Fibroblast of peridontal ligament (primary cell): Measurements from ENCODE around the gene ZNF655.
A peak's percentile ranks its signal among the peaks of the same experiment; 100 is the strongest.
"Not testable (repeated sequence)": the region's sequence is repeated elsewhere in the genome, so short reads cannot be mapped to it uniquely, and the experiment has no call there.

ENCODE experiments used
- DNase-seq: peaks from one replicate; pipeline ENCODE4 v3.0.0-alpha.2; 2010; ENCODE audit errors: extremely low read depth

The ZNF655 gene, protein sequence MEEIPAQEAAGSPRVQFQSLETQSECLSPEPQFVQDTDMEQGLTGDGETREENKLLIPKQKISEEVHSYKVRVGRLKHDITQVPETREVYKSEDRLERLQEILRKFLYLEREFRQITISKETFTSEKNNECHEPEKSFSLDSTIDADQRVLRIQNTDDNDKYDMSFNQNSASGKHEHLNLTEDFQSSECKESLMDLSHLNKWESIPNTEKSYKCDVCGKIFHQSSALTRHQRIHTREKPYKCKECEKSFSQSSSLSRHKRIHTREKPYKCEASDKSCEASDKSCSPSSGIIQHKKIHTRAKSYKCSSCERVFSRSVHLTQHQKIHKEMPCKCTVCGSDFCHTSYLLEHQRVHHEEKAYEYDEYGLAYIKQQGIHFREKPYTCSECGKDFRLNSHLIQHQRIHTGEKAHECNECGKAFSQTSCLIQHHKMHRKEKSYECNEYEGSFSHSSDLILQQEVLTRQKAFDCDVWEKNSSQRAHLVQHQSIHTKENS

DNA sequence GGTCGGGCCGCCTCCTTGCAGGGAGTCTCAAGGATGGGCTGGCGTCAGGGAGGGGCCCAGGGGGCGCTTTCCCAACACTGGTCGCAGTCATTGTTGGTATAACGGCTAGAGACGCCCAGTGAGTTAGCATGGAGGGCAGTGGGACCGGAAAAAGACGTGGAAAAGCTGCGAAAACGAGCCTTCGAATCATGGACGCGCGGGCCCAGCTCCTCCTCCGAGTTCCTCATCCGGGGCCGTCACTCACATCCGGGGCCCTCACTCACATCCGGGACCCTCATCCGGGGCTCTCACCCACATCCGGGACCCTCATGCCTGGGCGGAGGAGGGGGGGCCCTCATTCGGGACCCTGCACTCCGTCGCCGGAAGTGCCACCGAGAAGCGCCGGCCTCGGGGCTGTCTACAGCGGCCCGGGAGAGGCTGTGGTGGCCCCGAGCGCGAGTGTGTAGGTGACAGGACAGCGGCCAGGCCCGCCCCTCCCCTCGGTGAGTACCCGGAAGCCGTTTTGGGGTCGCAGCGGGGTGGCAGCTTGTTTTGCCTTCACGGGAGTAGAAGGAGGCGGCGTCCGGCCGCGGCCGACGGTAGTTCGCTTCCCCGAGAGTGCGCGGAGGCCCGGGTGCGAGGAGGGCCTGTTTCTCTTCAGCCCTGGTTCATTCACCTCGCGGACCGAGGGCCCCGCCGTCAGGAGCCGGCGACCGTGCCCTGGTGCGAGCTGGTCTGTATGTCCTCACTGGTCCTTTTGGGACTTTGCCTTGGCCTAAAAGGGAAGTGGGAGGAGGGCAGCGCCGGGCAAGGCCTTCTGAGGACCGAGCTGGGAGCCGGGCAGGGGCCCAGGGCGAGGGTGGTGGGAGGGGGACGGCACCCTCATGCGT lies at the start of gene ZNF655:
TSS of gene ZNF655 (plus strand) at position 337 of the 869 bp plus-strand sequence. CDS start 1,918 bp downstream, outside the sequence.
- DNase-seq: peak; percentile 82

DNA sequence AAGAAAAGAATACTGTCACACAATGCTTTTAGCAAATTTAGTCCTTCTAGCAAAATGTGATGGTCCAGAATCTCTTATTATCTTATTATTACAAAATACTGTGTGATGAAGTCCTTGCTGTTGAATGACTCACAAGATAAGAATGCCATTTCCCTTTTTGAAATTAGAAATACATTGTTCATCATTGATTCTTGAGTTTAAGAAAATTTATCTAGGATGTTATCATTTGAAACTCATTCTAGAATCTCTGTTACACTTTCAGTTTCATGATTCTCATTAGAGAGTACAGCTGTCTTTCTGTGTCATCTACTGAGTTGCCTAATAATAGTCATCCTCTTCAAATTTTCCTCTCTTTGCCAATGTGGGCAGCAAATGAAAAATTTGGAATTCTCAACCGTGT lies 44.4 kb upstream of the ZNF655 start:
- DNase-seq: peak; percentile 19

DNA sequence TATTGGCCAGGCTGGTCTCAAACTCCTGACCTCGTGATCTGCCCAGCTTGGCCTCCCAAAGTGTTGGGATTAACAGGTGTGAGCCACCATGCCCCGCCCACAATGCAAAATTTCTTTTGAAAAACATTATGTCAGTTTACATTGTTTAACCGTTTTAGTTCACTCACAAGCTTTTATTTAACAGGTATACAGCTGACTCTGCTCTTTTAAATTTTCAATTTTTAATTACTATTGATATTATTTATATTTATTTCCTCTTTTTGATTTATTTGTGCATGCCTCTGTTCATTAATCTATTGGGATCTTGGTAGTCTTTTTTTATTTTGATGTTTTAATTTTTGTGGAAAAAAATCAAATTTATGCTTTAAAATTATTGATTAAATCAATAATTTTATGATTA lies 37.0 kb upstream of the ZNF655 start:
- no peak for DNase-seq

DNA sequence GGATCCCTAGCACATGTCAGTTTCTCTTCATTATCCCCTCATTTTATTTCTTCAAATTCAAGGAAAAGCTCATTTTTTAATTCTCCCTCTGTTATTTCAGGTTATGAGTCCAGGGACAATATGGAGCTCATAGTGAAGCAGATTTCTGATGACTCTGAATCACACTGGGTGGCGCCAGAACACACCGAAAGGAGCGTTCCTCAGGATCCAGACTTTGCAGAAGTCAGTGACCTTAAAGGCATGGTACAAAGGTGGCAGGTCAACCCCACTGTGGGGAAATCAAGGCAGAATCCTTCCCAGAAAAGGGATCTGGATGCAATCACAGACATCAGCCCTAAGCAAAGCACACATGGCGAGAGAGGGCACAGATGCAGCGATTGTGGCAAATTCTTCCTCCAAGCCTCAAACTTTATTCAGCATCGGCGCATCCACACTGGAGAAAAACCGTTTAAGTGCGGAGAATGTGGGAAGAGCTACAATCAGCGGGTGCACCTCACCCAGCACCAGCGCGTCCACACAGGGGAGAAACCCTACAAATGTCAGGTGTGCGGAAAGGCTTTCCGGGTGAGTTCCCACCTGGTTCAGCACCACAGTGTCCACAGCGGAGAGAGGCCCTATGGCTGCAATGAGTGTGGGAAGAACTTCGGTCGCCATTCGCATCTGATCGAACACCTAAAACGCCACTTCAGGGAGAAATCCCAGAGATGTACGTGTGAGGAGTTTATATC lies 32.6 kb upstream of the ZNF655 start:
- DNase-seq: peak; percentile 12

DNA sequence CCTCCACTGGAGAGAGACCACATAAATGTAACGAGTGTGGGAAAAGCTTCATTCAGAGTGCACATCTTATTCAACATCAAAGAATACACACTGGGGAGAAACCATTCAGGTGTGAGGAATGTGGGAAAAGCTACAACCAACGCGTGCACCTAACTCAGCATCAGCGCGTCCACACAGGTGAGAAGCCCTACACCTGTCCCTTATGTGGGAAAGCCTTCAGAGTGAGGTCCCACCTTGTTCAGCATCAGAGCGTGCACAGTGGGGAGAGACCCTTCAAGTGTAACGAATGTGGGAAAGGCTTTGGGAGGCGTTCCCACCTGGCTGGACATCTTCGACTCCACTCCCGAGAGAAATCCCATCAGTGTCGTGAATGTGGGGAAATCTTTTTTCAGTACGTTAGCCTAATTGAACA lies 27.1 kb upstream of the ZNF655 start:
- peak; percentile 3 for DNase-seq

DNA sequence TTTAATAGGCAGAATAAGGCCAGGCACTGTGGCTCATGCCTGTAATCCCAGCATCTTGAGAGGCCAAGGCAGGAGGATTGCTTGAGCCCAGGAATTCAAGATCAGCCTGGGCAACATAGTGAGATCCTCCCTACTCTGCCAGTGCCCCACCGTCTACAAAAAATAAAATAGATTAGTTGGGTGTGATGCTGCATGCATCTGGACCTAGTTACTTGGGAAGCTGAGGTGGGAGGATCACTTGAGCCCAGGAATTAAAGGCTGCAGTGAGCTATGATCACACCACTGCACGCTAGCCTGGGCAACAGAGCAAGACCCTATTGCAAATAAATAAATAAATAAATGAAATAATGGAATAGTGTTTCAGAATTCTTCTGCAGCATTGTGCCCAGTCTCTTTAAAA lies 22.8 kb upstream of the ZNF655 start:
- no peak for DNase-seq

DNA sequence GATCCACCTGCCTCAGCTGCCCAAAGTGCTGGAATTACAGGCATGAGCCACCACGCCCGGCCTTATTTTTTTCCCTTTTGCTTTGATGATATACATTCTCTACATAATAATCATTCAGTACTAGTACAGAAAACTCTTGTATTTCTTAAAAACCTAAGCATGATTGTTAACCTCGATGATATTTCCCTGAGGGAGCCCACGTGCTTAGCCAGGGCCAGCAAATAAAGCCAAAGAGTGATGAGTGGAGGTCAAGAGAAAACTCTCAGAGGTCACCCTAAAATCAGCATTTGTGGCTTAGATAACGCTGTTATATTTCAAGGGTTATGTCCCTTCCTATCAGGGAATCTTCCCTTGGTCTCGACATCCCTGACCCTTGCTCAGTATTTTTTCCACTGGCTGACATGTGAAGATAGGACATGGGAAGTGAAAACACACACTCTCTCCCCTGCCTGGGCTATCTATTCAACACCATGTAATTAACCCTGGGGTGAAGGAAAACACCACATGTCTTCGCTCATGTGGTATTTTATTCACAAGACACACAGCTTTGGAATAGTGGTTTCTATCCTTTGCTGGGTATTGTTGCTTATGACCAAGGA lies 19.1 kb upstream of the ZNF655 start:
- DNase-seq: no peak

DNA sequence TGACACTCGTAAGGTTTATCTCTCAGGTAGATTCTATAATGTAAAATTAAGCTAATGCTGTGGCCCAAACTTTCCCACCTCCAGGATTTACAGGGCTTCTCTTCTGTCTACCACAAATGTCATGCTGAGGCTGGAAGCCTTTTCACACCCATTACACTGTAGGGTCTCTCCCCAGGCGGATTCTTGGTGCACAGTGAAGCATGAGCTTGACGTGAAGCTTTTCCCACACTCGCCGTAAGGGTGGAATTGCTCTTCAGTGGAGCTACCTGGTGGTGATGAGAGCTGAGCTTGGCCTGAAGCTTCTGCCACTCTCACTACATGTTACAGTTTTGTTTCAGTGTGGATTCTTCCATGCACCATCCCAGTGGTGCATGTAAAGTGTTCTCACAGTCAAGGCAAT lies 17.9 kb upstream of the ZNF655 start:
- no peak for DNase-seq

DNA sequence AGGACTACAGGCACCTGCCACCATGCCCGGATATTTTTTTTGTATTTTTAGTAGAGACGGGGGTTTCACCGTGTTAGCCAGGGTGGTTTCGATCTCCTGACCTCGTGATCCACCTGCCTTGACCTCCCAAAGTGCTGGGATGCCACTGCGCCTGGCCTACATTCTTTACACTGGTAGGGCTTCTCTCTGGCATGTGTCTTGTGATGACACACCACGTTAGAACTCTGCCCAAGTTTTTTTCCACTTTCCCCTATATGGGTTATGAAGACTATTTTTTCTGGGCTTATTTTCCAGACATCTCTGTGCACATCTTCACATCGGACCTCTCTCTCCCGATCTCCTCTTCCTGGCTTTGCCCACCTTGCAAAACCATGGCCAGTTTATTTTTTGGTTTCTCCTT lies 17.2 kb upstream of the ZNF655 start:
- DNase-seq: no peak

DNA sequence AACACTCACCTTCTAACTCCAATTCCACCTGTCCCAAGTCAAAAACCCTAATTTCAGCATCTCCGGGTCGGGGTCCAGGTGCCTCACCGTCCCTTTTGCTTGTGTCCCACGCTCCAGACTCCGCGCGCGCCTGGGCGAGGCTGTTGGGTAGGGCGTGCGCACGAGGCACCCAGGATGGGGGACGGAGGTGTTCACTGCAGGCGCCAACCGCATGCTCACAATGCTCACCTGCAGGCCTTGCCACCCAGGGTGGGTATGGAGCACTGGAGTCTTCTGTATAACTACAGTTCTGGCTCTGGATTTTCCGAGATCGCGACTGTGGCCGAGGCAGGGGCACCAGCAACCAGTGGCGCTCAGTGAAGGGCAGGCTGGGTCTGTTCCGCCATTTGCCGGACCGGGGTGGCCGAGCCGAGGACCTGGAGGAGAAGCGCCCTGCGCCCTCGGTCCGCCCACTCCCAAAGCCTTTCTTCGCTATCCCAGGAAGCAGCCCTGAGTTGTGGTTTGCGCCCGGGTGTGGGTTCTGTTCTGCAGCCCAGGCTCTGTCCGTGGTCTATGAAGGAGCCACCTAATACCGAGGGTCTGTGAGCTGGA lies 15.3 kb upstream of the ZNF655 start:
- DNase-seq: no peak

DNA sequence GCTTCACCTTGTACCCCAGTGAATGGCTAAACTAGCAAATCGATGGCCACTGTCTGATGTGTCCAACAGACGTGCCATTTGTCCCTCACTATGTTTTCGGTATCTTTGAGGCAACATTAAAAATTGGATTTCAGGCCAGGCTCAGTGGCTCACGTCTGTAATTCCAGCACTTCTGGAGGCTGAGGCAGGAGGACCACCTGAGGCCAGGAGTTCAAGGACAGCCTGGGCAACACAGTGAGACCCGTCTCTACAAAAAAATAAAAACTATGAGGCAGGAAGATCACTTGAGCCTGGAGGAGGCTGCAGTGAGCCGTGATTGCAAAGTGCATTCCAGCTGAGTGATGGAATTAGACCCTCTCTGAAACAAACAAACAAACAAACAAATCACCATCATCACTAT lies 14.5 kb upstream of the ZNF655 start:
- no peak for DNase-seq

DNA sequence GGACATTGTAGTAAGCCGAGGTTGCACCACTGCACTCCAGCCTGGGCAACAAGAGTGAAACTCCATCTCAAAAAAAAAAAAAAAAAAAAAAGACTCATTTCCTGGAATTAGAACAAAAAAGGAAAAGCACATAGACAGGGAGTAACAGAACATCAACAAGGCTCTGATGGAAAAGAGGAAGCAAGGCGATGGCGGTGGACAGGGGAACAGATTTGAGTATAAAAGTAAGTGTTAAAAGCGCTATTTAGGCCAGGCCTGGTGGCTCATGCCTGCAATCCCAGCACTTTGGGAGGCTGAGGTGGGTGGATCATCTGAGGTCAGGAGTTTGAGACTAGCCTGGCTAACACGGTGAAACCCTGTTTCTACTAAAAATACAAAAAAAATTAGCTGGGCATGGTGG lies 13.1 kb upstream of the ZNF655 start:
- DNase-seq: not testable (repeated sequence)

DNA sequence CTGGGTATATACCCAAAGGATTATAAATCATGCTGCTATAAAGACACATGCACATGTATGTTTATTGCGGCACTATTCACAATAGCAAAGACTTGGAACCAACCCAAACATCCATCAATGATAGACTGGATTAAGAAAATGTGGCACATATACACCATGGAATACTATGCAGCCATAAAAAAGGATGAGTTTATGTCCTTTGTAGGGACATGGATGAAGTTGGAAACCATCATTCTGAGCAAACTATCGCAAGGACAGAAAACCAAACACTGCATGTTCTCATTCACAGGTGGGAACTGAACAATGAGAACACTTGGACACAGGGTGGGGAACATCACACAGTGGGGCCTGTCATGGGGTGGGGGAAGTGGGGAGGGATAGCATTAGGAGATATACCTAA lies 8.9 kb upstream of the ZNF655 start:
- DNase-seq: not testable (repeated sequence)

DNA sequence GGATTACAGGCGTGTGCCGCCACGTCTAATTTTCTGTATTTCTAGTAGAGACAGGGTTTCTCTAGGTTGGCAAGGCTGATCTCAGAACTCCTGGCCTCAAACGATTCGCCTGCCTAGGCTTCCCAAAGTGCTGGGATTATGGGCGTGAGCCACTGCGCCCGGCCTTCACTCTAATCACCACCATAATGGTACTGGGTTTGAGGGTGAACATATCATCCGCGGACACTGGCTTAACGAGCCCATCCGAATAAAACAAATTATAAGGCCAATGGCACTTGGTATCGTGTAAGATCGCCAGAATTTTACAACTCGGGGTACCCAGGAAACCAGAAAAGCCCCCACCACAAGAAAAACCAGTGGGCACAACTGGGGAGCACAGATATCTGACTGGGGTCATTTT lies 7.1 kb upstream of the ZNF655 start:
- peak; percentile 24 for DNase-seq

DNA sequence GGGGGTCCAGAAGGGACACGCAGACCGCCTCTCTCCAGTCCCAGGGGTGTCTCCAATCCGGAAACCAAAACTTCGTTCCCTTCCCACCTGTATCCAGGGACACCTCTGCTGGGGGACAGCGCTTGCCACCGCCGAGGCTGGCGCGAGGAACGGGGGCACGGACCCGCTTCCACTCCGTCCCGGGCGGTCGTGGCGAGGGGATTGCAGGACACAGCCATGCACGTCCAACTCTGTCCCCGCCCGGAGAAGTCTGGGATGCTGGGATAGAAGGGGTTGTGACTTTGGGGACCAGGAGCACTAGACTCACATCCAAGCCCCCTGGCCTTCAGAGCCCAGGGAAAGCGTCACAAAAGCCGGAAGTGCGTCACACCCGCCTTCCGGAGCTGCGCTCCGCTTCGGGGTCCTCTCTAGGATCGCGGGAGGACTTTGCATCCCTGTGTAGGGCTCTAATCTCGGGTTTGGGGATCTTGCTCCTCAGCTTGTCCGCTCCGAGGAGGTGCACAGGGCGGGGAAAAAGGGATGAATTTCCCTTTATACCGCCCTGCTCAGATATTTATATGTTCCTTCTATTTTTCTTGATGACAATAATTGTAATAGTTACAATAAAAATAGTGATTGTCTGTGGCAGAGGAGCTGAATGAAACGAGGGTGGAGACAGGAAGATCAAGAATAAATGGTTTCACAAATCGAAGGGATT lies 6.5 kb upstream of the ZNF655 start, which contains the start of gene FAM200A:
TSS of gene FAM200A (minus strand) at position 348 of the 697 bp plus-strand sequence. CDS start 3,707 bp downstream, outside the sequence.
- DNase-seq: peak; percentile 96

DNA sequence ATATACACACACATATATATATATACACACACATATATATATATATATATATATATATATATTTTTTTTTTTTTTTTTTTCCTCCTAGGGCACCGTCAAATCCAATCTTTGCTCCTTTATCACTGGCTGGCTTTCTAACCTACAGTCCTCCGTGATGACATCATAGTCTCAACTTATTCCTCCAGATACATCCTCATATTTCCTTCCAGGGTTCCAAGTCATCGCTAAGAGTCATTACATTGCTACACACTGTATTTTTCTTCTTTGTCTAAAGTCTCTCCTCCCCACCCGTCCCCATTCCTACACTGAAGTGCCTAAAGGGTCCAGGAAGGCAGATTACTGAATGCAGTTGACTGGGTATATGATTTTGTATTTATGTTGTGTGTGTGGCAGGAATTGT lies 5.4 kb upstream of the ZNF655 start:
- DNase-seq: no peak

DNA sequence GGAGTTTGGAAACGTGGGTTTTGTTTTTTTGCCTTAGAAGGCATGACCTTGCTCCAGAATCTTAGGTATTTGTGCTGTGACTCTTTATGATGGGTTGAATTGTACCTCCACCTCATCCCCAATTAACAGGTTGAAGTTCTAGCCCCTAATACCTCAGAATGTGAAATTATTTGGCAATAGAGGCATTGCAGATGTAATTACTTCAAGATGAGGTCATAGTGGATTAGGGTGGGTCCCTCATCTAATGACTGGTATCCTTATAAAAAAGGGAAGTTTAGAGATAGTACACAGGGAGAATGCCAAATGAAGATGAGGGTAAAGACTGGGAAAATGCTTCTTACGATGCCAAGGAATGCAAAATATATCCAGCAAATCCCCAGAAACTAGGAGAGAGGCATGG lies 3.5 kb upstream of the ZNF655 start:
- no peak for DNase-seq

DNA sequence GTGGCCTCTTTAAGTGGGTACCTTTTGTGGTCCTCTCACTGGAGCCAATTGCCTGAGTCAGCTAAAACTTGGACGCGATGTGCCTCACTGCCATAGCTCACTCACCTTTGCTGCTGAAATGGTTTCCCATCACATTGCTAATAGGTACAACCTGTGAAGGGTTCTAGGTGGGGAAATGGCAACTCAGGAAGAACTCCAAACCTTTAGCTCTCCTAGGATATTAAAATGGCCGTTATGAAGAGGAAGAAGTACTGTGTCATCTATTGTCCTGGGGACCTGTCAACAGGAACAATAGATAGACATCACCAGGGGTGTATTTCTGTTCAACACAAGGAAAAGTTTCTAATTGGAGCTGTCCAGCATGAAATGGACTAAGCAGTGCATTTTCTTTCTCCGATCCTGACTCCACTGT lies 1.2 kb upstream of the ZNF655 start:
- DNase-seq: peak; percentile 29

DNA sequence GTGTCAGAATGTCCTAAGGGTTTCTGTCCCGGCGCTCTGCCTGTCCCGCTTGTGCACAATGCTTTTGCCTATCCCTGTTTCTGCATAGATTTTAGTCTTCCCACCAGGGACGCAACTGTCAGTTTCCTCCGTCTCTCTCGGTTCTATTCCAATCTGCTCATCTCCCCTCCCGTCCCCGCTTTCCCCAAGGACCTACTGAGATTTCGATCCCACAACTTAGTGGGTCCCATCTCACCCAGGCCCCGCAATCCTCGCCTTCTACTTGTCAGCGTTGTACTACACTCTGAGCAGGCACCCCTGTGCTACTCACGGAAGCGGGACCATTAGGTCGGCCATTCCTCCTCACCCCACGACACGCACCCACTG lies 519 bp upstream of the ZNF655 start:
- DNase-seq: no peak

DNA sequence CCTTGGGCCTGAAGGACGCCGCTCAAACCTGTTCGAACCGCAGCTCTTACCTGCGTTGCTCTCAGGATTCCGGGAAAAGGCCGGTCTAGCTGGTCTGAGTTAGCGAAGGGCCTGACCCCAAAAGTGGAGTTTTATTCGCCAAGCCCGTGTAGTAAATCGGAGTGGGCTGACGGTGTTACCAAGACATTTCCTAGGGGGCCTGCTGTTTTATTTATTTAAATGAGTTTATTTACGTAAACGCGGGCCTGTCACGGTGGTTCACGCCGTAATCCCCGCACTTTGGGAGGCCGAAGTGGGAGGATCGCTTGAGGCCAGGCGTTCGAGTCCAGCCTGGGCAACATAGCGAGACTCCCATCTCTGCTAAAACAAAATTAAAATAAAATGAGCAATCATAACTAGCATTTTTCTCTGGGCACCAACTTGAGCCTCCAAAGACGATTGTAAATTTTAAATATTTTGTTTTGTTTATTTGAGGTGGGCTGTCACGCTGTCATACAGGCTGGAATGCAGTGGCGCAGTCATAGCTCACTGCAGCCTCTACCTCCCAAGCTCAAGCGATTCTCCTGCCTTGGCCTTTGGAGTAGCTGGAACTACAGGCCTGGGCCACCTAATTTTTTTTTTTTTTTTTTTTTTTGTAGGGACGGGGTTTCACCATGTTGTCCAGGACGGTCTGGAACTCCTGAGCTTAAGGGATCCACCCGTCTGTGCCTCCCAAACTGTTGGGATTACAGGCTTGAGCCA lies 903 bp downstream of the ZNF655 start:
- DNase-seq: peak; percentile 44
